ENCODE data around the gene EMCN. TPM values are rescaled to one million over a fixed set of nuclear protein-coding genes. Genes with fewer than 3 reads are reported as not detected.

The EMCN gene
- total and polyA plus RNA-seq, 11 donors, result 14.9 to 52.6 (median 27.4) TPM

DNA sequence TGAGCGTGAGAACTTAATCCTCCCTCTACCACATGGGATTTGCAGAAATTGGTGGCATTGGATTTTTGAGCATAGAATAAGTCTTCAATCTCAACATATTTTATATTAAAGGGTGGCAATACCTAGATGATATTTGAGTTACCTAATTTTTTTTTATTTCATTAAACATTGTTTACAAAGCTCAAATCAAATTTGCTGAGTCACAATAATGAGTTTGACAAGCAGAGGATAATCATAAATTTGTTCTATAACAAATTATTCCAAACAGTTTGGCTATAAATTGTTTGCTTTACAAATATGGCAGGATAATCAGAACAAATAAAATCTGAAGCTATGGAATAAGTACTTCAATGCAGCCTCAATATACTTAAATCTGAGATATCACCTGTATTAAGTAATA is 22.7 kb downstream of the EMCN start:
- intact Hi-C loops (cut with DNase I), result no loop called here
- ATAC-seq, result no peak
- no peak for TF ChIP-seq POLR2A (IDR thresholded peaks at IDR 0.05)
- TF ChIP-seq, protein P1, sequence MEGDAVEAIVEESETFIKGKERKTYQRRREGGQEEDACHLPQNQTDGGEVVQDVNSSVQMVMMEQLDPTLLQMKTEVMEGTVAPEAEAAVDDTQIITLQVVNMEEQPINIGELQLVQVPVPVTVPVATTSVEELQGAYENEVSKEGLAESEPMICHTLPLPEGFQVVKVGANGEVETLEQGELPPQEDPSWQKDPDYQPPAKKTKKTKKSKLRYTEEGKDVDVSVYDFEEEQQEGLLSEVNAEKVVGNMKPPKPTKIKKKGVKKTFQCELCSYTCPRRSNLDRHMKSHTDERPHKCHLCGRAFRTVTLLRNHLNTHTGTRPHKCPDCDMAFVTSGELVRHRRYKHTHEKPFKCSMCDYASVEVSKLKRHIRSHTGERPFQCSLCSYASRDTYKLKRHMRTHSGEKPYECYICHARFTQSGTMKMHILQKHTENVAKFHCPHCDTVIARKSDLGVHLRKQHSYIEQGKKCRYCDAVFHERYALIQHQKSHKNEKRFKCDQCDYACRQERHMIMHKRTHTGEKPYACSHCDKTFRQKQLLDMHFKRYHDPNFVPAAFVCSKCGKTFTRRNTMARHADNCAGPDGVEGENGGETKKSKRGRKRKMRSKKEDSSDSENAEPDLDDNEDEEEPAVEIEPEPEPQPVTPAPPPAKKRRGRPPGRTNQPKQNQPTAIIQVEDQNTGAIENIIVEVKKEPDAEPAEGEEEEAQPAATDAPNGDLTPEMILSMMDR (IDR thresholded peaks at IDR 0.05), result no peak
- Histone ChIP-seq H3K27me3 (no peaks in the 10 kb centered on the region), H3K4me1 (no peaks in the 10 kb centered on the region), H3K9me3 (peaks cover 0 to 31% (median 9%) of the 10 kb centered on the region in 12 donors), H3K36me3 (no peaks in the 10 kb centered on the region), H3K4me3 (no peak overlapping the region), H3K27ac (no peak overlapping the region)
- no peak for DNase-seq
- WGBS, 4 donors, result 89 to 98% (median 95%) methylated on average over 1 of the region's 1 CpG

DNA sequence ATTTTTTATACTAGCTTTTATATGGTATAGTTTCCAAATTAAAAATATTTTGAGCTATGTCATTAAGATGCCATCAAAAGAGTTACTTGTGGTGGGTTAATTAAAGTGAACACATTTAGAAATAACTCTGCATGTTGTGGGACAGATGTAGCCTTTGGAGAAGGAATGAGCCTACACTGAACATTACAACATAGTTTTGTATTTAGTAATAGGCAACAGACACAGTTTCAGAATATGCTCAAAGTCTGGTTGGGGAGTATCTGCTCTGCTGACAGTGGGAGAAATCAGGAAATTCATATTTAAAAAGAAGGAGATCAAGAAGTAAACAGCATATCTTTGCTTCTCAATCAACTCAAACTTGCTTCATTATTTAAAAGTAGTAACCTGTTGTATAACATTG is 23.7 kb downstream of the EMCN start:
- H3K36me3 ChIP-seq, result no peaks in the 10 kb centered on the region
- DNase-seq (no peak), ATAC-seq (no peak)
- TF ChIP-seq, protein P1 (IDR thresholded peaks at IDR 0.05), result no peak
- H3K9me3 ChIP-seq, result peaks cover 0 to 31% (median 9%) of the 10 kb centered on the region in 12 donors
- intact Hi-C loops (cut with DNase I), result no loop called here
- H3K27ac ChIP-seq, result no peak overlapping the region
- no peaks in the 10 kb centered on the region for H3K27me3 ChIP-seq
- H3K4me1 ChIP-seq, result no peaks in the 10 kb centered on the region
- H3K4me3 ChIP-seq, result no peak overlapping the region

DNA sequence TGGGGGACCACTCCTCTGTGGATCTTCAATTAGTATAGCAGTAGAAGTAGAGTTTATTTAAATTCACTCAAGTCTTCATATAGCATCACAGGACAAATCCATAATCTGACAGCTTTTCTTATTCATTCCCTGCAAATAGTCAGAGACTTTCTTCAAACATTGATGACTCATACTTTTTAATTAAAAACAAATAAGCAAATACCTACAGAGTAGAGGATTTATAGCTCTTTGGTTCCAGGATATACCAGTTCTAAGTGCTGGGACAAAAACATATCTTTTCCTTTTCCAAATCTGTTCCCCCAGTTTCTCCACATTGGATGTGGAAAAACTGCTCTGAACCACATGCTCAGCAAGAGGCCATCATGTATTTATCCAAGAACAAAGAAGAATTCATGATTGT is 24.1 kb downstream of the EMCN start:
- Histone ChIP-seq H3K36me3 (no peaks in the 10 kb centered on the region), H3K4me3 (no peak overlapping the region), H3K27me3 (no peaks in the 10 kb centered on the region), H3K9me3 (peaks cover 0 to 31% (median 9%) of the 10 kb centered on the region in 12 donors), H3K27ac (no peak overlapping the region), H3K4me1 (no peaks in the 10 kb centered on the region)
- ATAC-seq, result no peak
- DNase-seq, result no peak
- intact Hi-C loops (cut with DNase I), result no loop called here
- no peak for TF ChIP-seq POLR2A (IDR thresholded peaks at IDR 0.05)
- TF ChIP-seq, protein P1 (IDR thresholded peaks at IDR 0.05), result no peak

DNA sequence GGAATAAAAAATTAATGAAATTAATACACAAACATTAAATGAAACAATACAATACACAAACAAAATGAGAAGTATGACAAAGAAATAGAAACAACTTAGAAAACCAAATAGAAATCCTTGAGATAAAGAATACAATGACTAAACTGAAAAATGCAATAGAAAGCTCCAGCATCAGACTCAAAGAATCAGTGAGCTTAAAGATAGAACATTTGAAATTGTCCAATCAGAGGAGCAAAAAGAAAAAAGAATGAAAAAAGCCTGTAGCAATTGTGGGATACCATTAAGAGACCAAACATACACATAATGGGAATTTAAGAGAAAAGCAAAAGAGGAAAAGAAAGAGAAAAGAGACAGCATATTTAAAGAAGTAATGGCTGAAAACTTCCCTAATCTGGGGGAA is 25.7 kb downstream of the EMCN start:
- H3K4me3 ChIP-seq, result no peak overlapping the region
- ATAC-seq (no peak), DNase-seq (no peak)
- H3K9me3 ChIP-seq, result peaks cover 0 to 31% (median 9%) of the 10 kb centered on the region in 12 donors
- no peaks in the 10 kb centered on the region for H3K27me3 ChIP-seq
- intact Hi-C loops (cut with DNase I), result no loop called here
- no peak overlapping the region for H3K27ac ChIP-seq
- no peaks in the 10 kb centered on the region for H3K36me3 ChIP-seq
- TF ChIP-seq, protein P1 (IDR thresholded peaks at IDR 0.05), result no peak
- TF ChIP-seq POLR2A (IDR thresholded peaks at IDR 0.05), result no peak
- no peaks in the 10 kb centered on the region for H3K4me1 ChIP-seq
